GM13977 (cell line): ENCODE data around the gene FUOM.
"Not testable (repeated sequence)": the region's sequence is repeated elsewhere in the genome, so short reads cannot be mapped to it uniquely, and the experiment has no call there.

Experiments
- DNase-seq: peaks from one replicate; pipeline ENCODE4 v3.0.0; 2012; ENCODE audit warnings: low spot score
- in situ Hi-C: fragments of 300-500 bp; cut with MboI; formaldehyde crosslinking; loops from one replicate; pipeline ENCODE4 v1.12.0; 2022; ENCODE audit warnings: low sequenced_read_pairs, low pct_unique_long_range_greater_than_20kb, mixed read lengths, inconsistent platforms; ENCODE audit not compliant: unreplicated experiment
- TF ChIP-seq, protein P1 (sequence below): IDR thresholded peaks from 2 replicates; pipeline ENCODE4 v1.5.1; 2012; ENCODE audit warnings: mild to moderate bottlenecking, control low read depth; ENCODE audit not compliant: insufficient read depth; ENCODE audit errors: extremely low read depth, missing control alignments

FUOM gene

DNA sequence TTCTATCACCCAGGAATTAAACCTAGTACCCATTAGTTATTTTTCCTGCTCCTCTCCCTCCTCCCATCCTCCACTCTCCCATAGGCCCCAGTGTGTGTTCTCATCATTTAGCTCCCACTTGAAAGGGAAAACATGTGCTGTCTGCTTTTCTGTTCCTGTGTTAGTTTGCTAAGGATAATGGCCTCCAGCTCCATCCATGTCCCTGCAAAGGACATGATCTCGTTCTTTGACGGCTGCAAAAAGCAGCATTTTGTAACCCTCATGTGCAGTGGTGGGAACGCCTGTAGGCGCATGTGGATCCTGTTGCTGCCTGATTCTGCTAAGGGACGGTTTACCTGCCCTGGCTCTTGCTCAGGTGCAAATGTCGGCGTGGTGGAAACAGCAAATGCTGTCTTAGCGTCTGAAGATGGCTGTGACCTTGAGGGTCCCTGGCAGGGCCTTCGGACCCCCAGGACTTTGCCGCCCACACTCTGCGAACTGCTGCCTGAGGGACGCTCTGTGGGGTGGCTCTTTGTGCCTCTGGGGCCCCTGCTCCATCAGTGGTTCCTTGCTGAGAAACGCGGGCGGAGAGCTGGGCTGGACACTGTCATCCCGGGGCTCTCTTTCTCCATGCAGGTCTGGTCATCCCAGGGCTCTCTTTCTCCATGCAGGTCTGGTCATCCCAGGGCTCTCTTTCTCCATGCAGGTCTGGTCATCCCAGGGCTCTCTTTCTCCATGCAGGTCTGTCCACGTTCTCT is 30.6 kb upstream of the FUOM start:
- TF ChIP-seq, protein P1, sequence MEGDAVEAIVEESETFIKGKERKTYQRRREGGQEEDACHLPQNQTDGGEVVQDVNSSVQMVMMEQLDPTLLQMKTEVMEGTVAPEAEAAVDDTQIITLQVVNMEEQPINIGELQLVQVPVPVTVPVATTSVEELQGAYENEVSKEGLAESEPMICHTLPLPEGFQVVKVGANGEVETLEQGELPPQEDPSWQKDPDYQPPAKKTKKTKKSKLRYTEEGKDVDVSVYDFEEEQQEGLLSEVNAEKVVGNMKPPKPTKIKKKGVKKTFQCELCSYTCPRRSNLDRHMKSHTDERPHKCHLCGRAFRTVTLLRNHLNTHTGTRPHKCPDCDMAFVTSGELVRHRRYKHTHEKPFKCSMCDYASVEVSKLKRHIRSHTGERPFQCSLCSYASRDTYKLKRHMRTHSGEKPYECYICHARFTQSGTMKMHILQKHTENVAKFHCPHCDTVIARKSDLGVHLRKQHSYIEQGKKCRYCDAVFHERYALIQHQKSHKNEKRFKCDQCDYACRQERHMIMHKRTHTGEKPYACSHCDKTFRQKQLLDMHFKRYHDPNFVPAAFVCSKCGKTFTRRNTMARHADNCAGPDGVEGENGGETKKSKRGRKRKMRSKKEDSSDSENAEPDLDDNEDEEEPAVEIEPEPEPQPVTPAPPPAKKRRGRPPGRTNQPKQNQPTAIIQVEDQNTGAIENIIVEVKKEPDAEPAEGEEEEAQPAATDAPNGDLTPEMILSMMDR, result no peak
- DNase-seq, result no peak

DNA sequence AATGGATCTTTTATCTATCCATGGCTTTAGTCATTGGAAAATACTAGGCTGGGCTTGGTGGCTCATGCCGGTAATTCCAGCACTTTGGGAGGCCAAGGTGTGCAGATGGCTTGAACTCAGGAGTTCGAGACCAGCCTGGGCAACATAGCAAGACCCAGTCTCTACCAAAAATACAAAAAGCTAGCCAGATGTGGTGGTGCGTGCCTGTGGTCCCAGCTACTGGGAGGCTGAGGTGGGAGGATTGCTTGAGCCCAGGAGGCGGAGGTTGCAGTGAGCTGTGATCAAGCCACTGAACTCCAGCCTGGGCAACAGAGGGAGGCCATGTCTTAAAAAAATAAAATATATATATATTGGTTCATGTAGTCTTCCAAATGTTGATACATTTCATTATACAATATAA is 29.1 kb upstream of the FUOM start:
- in situ Hi-C loops, DNase-seq: not testable (repeated sequence)

More for the DNA sequence above, 30.6 kb upstream of the FUOM start:
- in situ Hi-C loops, result no loop called here

DNA sequence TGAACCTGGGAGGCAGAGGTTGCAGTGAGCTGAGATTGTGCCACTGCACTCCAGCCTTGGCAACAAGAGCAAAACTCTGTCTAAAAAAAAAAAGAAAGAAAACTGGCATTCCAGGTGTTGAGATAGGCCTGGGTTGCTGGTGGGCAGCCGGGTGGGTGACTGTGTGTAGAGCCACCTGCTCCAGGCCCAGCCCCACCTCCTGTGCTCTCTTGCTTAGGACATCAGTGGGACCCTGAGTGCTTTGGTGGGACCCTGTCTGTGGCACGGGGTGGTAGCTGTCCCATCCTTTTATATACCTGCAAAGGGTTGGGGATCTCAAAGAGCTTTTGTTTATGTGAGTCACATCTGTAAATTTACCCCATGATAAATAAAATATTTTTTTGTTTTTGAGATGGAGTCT is 27.4 kb upstream of the FUOM start:
- in situ Hi-C loops, result no loop called here
- TF ChIP-seq, protein P1, result no peak
- DNase-seq, result no peak

DNA sequence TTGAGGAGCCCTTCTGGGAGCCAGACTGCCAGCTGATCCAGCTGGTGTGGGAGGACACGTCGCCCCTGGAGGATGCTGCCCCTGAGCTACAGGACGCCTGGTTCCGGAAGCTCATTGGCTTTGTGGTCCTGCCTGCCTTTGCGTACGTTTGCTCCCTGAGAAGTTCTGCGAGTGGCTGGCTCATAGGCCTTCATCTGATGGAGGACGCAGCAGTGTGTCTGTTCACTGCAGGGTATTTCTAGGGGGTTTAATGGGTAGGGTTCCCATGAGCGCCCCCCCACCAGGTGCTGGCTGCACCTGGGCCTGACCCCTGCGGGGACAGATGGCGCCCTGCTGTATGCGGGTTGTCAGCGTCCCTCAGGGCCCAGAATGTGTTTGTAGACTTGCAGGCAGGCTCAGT is 26.3 kb upstream of the FUOM start:
- in situ Hi-C loops, result no loop called here
- no peak for DNase-seq
- TF ChIP-seq, protein P1, result no peak

DNA sequence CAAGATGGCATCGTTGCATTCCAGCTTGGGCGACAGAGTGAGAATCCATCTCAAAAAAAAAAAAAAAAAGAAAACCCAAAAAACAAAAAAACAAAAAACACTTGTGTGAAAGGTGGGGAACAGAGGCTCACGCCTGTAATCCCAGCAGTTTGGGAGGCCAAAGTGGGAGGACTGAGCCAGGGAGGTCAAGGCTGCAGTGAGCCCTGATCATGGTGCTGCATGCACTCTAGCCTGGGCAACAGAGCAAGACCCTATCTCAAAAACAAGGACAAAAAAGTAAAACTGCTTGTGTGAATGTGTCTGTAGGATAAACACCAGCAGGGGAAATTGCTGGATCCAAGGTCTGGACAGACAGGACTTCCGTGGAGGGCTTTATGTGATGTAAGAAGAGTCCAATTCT is 25.7 kb upstream of the FUOM start:
- TF ChIP-seq, protein P1, result no peak
- no peak for DNase-seq
- in situ Hi-C loops, result no loop called here

DNA sequence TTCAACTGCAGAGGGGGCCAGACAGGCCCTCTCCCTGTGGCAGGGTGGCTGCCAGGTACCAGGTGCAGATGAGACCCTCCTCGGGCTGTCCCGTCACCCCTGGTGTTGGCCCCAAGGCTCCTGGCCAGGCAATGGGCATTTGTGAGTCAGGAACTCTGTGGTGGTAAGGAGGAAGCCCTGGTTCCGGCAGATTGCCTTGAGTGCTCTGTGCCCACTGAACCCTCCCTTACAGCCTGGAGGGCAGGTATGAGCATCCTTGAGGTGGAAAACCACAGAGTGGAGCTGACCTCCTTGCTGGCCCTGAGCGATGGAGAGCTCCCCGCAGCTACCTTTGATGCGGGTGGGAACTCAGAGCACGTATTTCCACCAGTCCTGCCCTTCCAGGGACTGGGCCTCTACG is 23.2 kb upstream of the FUOM start:
- in situ Hi-C loops, result no loop called here
- DNase-seq, result no peak
- TF ChIP-seq, protein P1, result no peak

DNA sequence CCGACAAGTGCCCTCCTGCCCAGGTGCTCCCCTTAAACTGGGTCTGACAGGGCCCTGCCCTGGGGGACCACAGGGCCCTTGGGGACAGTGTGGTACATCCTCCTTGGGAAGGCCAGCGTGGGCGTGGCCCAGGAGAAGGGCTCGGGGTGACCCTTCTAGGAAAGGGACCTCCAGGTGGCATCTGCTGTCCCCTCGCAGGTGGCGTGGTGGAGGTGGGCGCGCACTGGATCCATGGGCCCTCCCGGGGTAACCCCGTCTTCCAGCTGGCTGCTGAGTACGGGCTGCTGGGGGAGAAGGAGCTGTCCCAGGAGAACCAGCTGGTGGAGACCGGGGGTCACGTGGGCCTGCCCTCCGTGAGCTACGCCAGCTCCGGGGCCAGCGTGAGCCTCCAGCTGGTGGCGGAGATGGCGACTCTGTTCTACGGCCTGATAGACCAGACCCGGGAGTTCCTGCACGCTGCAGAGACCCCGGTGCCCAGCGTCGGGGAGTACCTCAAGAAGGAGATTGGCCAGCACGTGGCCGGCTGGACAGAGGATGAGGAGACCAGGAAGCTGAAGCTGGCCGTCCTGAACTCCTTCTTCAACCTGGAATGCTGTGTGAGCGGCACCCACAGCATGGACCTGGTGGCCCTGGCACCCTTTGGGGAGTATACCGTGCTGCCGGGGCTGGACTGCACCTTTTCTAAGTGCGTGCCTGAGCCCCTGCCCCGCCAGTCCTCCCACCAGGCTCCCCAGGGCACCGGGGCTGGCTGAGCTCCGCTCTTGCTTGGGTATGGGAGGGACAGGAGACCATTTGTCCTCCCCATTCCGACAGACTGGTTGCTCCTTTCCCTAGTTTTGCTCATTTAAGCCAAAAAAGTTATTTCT is 22.2 kb upstream of the FUOM start:
- DNase-seq, result no peak
- in situ Hi-C loops, result no loop called here
- TF ChIP-seq, protein P1, result no peak
